Mesendoderm (in vitro differentiated cells): ENCODE measurements around the gene HS2ST1.
"Not testable (repeated sequence)": the region's sequence is repeated elsewhere in the genome, so short reads cannot be mapped to it uniquely, and the experiment has no call there.

ENCODE experiments used
- DNase-seq: peaks from one replicate; pipeline ENCODE4 v3.0.0; 2013
- H2AK5ac ChIP-seq: 2 replicates; pipeline ENCODE4 v1.6.1; 2013; ENCODE audit warnings: low read length, inconsistent platforms
- H2BK120ac ChIP-seq: 2 replicates; pipeline ENCODE4 v1.6.1; 2013; ENCODE audit warnings: low read depth, mild to moderate bottlenecking, low read length, moderate library complexity, mixed read lengths
- H2BK15ac ChIP-seq: replicated peaks from 2 replicates; pipeline ENCODE4 v1.6.1; 2013; ENCODE audit warnings: low read depth, mild to moderate bottlenecking, moderate library complexity
- H2BK5ac ChIP-seq: 2 replicates; pipeline ENCODE4 v1.6.1; 2013; ENCODE audit warnings: low read length, inconsistent platforms
- H3K18ac ChIP-seq: 2 replicates; pipeline ENCODE4 v1.6.1; 2013; ENCODE audit warnings: mild to moderate bottlenecking, low read length, mixed read lengths
- H3K23ac ChIP-seq: one replicate; pipeline ENCODE4 v1.6.1; 2013; ENCODE audit warnings: low read length
- H3K27ac ChIP-seq: 2 replicates; pipeline ENCODE4 v1.5.1; 2013; ENCODE audit warnings: low read depth, mild to moderate bottlenecking, inconsistent platforms, low read length, moderate library complexity
- H3K27me3 ChIP-seq: 2 replicates; pipeline ENCODE4 v1.6.1; 2013; ENCODE audit warnings: low read length, control low read depth, mild to moderate bottlenecking, inconsistent platforms; ENCODE audit not compliant: insufficient read depth, poor library complexity
- H3K36me3 ChIP-seq: 2 replicates; pipeline ENCODE4 v1.6.1; 2013; ENCODE audit warnings: low read length, inconsistent platforms; ENCODE audit not compliant: control insufficient read depth, insufficient read depth
- H3K4ac ChIP-seq: one replicate; pipeline ENCODE4 v1.6.1; 2013; ENCODE audit warnings: low read depth, mild to moderate bottlenecking, low read length, moderate library complexity
- H3K4me1 ChIP-seq: 2 replicates; pipeline ENCODE4 v1.6.1; 2013; ENCODE audit warnings: low read depth, low read length, inconsistent platforms; ENCODE audit not compliant: control insufficient read depth
- H3K4me2 ChIP-seq: 2 replicates; pipeline ENCODE4 v1.6.1; 2013; ENCODE audit warnings: low read length
- H3K4me3 ChIP-seq: 2 replicates; pipeline ENCODE4 v1.5.1; 2013; ENCODE audit warnings: mild to moderate bottlenecking, low read length
- H3K56ac ChIP-seq: one replicate; pipeline ENCODE4 v1.6.1; 2013; ENCODE audit warnings: low read length
- H3K79me1 ChIP-seq: 2 replicates; pipeline ENCODE4 v1.6.1; 2013; ENCODE audit warnings: low read length, inconsistent platforms
- H3K79me2 ChIP-seq: 2 replicates; pipeline ENCODE4 v1.6.1; 2013; ENCODE audit warnings: mild to moderate bottlenecking, low read length; ENCODE audit not compliant: control insufficient read depth, insufficient read depth
- H3K9ac ChIP-seq: 2 replicates; pipeline ENCODE4 v1.6.1; 2013; ENCODE audit warnings: low read length, inconsistent platforms
- H4K5ac ChIP-seq: one replicate; pipeline ENCODE4 v1.6.1; 2013; ENCODE audit warnings: low read length
- H4K8ac ChIP-seq: one replicate; pipeline ENCODE4 v1.6.1; 2013; ENCODE audit warnings: low read depth, mild to moderate bottlenecking, control low read depth, low read length, moderate library complexity
- WGBS: extraction: QIAGEN DNeasy Blood & Tissue Kit; methylation state at CpG from one replicate; pipeline ENCODE4 v1.1.7; 2013; ENCODE audit warnings: low lambda C conversion rate, missing lambda C conversion rate; ENCODE audit not compliant: insufficient coverage; ENCODE audit errors: extremely low coverage; 5-methylcytosine and 5-hydroxymethylcytosine counted together

Gene HS2ST1

GRCh38 chr1:87062687-87063086 lies 148.3 kb downstream of the HS2ST1 start:
- Histone ChIP-seq H3K27ac (no peak overlapping the region), H3K4me1 (no peaks in the 10 kb centered on the region), H3K18ac (no peak overlapping the region), H3K9ac (no peak overlapping the region), H3K36me3 (no peaks in the 10 kb centered on the region), H3K79me1 (peaks cover 6% of the 10 kb centered on the region), H2BK120ac (no peak overlapping the region), H3K27me3 (no peaks in the 10 kb centered on the region), H3K4me3 (no peak overlapping the region), H3K56ac (no peak overlapping the region), H4K8ac (no peak overlapping the region), H2BK5ac (no peak overlapping the region), H3K79me2 (peaks cover 1% of the 10 kb centered on the region), H3K4ac (no peak overlapping the region), H3K4me2 (no peak overlapping the region), H3K23ac (no peak overlapping the region), H2BK15ac (no peak overlapping the region), H4K5ac (no peak overlapping the region), H2AK5ac (no peak overlapping the region)
- DNase-seq: no peak
- WGBS: no CpG with 5 or more reads among the region's 2 CpGs

- Histone ChIP-seq H2BK120ac (no peak overlapping the region), H3K4ac (no peak overlapping the region), H4K8ac (no peak overlapping the region), H3K56ac (no peak overlapping the region), H3K9ac (no peak overlapping the region), H3K4me1 (no peaks in the 10 kb centered on the region), H3K79me2 (peaks cover 1% of the 10 kb centered on the region), H4K5ac (no peak overlapping the region), H3K27me3 (no peaks in the 10 kb centered on the region), H3K18ac (no peak overlapping the region), H3K23ac (no peak overlapping the region), H2BK15ac (no peak overlapping the region), H3K27ac (no peak overlapping the region), H2AK5ac (no peak overlapping the region), H3K36me3 (no peaks in the 10 kb centered on the region), H3K4me2 (no peak overlapping the region), H3K4me3 (no peak overlapping the region), H3K79me1 (peaks cover 7% of the 10 kb centered on the region), H2BK5ac (no peak overlapping the region)
- DNase-seq: no peak
Measured at GRCh38 chr1:87064309-87064708, 149.9 kb downstream of the HS2ST1 start.

GRCh38 chr1:87064986-87065385 lies 150.6 kb downstream of the HS2ST1 start:
- no peak overlapping the region for H2BK120ac ChIP-seq
- no peak overlapping the region for H3K18ac ChIP-seq
- no CpG with 5 or more reads among the region's 1 CpG for WGBS
- H3K4me3 ChIP-seq: no peak overlapping the region
- H3K4me2 ChIP-seq: no peak overlapping the region
- no peak overlapping the region for H3K4ac ChIP-seq
- no peak overlapping the region for H3K27ac ChIP-seq
- H3K79me2 ChIP-seq: peaks cover 1% of the 10 kb centered on the region
- H4K5ac ChIP-seq: no peak overlapping the region
- no peak overlapping the region for H3K9ac ChIP-seq
- H2BK5ac ChIP-seq: no peak overlapping the region
- no peak overlapping the region for H3K56ac ChIP-seq
- no peak overlapping the region for H2AK5ac ChIP-seq
- H4K8ac ChIP-seq: no peak overlapping the region
- H3K4me1 ChIP-seq: no peaks in the 10 kb centered on the region
- DNase-seq: no peak
- no peak overlapping the region for H3K23ac ChIP-seq
- no peaks in the 10 kb centered on the region for H3K36me3 ChIP-seq
- H3K27me3 ChIP-seq: no peaks in the 10 kb centered on the region
- H3K79me1 ChIP-seq: peaks cover 7% of the 10 kb centered on the region
- no peak overlapping the region for H2BK15ac ChIP-seq

DNA sequence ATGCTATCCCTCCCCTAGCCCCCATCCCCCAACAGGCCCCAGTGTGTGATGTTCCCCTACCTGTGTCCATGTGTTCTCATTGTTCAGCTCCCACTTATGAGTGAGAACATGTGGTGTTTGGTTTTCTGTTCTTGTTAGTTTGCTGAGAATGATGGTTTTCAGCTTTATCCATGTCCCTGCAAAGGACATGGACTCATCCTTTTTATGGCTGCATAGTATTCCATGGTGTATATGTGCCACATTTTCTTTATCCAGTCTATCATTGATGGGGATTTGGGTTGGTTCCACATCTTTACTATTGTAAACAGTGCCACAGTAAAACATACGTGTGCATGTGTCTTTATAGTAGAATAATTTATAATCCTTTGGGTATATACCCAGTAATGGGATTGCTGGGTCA lies 152.3 kb downstream of the HS2ST1 start:
- H3K4me3 ChIP-seq, H2AK5ac ChIP-seq, H3K9ac ChIP-seq, H3K36me3 ChIP-seq, H3K4ac ChIP-seq, H3K27me3 ChIP-seq, H3K27ac ChIP-seq, H3K23ac ChIP-seq, DNase-seq, H3K4me1 ChIP-seq, H2BK15ac ChIP-seq, H3K79me2 ChIP-seq, H2BK5ac ChIP-seq, H3K18ac ChIP-seq, H4K5ac ChIP-seq, H4K8ac ChIP-seq, H3K4me2 ChIP-seq, H3K56ac ChIP-seq, H2BK120ac ChIP-seq, H3K79me1 ChIP-seq: not testable (repeated sequence)
- no CpG with 5 or more reads among the region's 1 CpG for WGBS

GRCh38 chr1:87072411-87072810 lies 158.0 kb downstream of the HS2ST1 start:
- DNase-seq: no peak
- Histone ChIP-seq H3K56ac (no peak overlapping the region), H3K4me1 (no peaks in the 10 kb centered on the region), H2BK5ac (no peak overlapping the region), H2AK5ac (no peak overlapping the region), H3K36me3 (no peaks in the 10 kb centered on the region), H3K23ac (no peak overlapping the region), H4K8ac (no peak overlapping the region), H3K4me2 (no peak overlapping the region), H3K4me3 (no peak overlapping the region), H3K27ac (no peak overlapping the region), H3K18ac (no peak overlapping the region), H2BK120ac (no peak overlapping the region), H3K27me3 (no peaks in the 10 kb centered on the region), H2BK15ac (no peak overlapping the region), H3K4ac (no peak overlapping the region), H3K9ac (no peak overlapping the region), H3K79me2 (no peaks in the 10 kb centered on the region), H3K79me1 (peaks cover 2% of the 10 kb centered on the region), H4K5ac (no peak overlapping the region)

GRCh38 chr1:87072904-87073303 lies 158.5 kb downstream of the HS2ST1 start:
- H3K9ac ChIP-seq: no peak overlapping the region
- no peak overlapping the region for H4K8ac ChIP-seq
- no peak overlapping the region for H3K18ac ChIP-seq
- H3K27me3 ChIP-seq: no peaks in the 10 kb centered on the region
- no peak overlapping the region for H3K56ac ChIP-seq
- no peaks in the 10 kb centered on the region for H3K79me2 ChIP-seq
- DNase-seq: no peak
- H2BK120ac ChIP-seq: no peak overlapping the region
- H2BK5ac ChIP-seq: no peak overlapping the region
- H3K79me1 ChIP-seq: peaks cover 2% of the 10 kb centered on the region
- no peak overlapping the region for H3K23ac ChIP-seq
- no peak overlapping the region for H3K4me3 ChIP-seq
- H3K36me3 ChIP-seq: no peaks in the 10 kb centered on the region
- H4K5ac ChIP-seq: no peak overlapping the region
- H3K4me2 ChIP-seq: no peak overlapping the region
- H2AK5ac ChIP-seq: no peak overlapping the region
- H3K27ac ChIP-seq: no peak overlapping the region
- WGBS: no CpG with 5 or more reads among the region's 7 CpGs
- no peak overlapping the region for H3K4ac ChIP-seq
- no peaks in the 10 kb centered on the region for H3K4me1 ChIP-seq
- no peak overlapping the region for H2BK15ac ChIP-seq
